ENCODE data around the gene SUGCT. TPM values are rescaled to one million over a fixed set of nuclear protein-coding genes. Genes with fewer than 3 reads are reported as not detected.

Gene SUGCT
- total RNA-seq, 1 experiment from 2014 or later: 5.4 TPM

- no peak overlapping the region for H2AK5ac ChIP-seq (ENCODE audit: insufficient read length, low read length)
- no peaks in the 10 kb centered on the region for H3K4me1 Mint-ChIP-seq
- no peak overlapping the region for H3K27ac ChIP-seq (ENCODE audit: insufficient read length, low read depth, low read length)
- DNase-seq: no peak
- WGBS (ENCODE audit: extremely low coverage, insufficient read length, low lambda C conversion rate): no CpG with 5 or more reads among the region's 6 CpGs
- H3K23ac ChIP-seq (ENCODE audit: insufficient read length, low read depth, low read length): no peak overlapping the region
- no peak overlapping the region for H3T11ph ChIP-seq (ENCODE audit: low read length)
- no peak overlapping the region for H3K18ac ChIP-seq (ENCODE audit: insufficient read length, low read depth, low read length)
- no peak overlapping the region for H3K56ac ChIP-seq (ENCODE audit: insufficient read length, low read depth, low read length)
- H3K9me3 ChIP-seq (ENCODE audit: control insufficient read depth, low read depth, low read length): no peaks in the 10 kb centered on the region
- no peak overlapping the region for H2BK12ac ChIP-seq (ENCODE audit: insufficient read length, low read depth, low read length)
- H3K79me1 ChIP-seq (ENCODE audit: insufficient read depth, low read depth, low read length, poor library complexity, severe bottlenecking): no peaks in the 10 kb centered on the region
- no peak overlapping the region for H3K4me3 Mint-ChIP-seq
- no peaks in the 10 kb centered on the region for H4K20me1 ChIP-seq (ENCODE audit: control insufficient read depth, insufficient read depth, insufficient read length)
- no peak for TF ChIP-seq CTCF (conservative IDR thresholded peaks at IDR 0.05)
- H3K27ac Mint-ChIP-seq: no peak overlapping the region
- no peak overlapping the region for H2BK120ac ChIP-seq (ENCODE audit: low read depth, low read length, poor library complexity, severe bottlenecking)
- H2BK20ac ChIP-seq (ENCODE audit: low read depth, low read length, poor library complexity, severe bottlenecking): no peak overlapping the region
- H3K14ac ChIP-seq (ENCODE audit: insufficient read depth, low read length): no peak overlapping the region
- no peak overlapping the region for H3K9ac ChIP-seq (ENCODE audit: extremely low read depth, insufficient read length, low read length)
- no peaks in the 10 kb centered on the region for H3K36me3 Mint-ChIP-seq (ENCODE audit: insufficient read depth in 1 of 3, low read depth in 3 of 3)
- H4K8ac ChIP-seq (replicated peaks; ENCODE audit: insufficient read length, low read depth, low read length): no peak overlapping the region
- no peaks in the 10 kb centered on the region for H3K27me3 Mint-ChIP-seq (ENCODE audit: low read depth)
- no peak overlapping the region for H3K4ac ChIP-seq (ENCODE audit: low read depth, low read length)
- H2AFZ ChIP-seq (ENCODE audit: low read length): no peak overlapping the region
- H2BK15ac ChIP-seq (ENCODE audit: low read depth, low read length): no peak overlapping the region
- no peaks in the 10 kb centered on the region for H3K79me2 ChIP-seq (ENCODE audit: insufficient read depth, low read length)
- H3K27me3 ChIP-seq (ENCODE audit: insufficient read depth, low read length): no peaks in the 10 kb centered on the region
- no peak overlapping the region for H2BK5ac ChIP-seq (ENCODE audit: insufficient read length, low read length)
- no peaks in the 10 kb centered on the region for H3K23me2 ChIP-seq (ENCODE audit: insufficient read length, low read depth, low read length, poor library complexity, severe bottlenecking)
- H4K5ac ChIP-seq (ENCODE audit: insufficient read length, low read depth, low read length): no peak overlapping the region
- no peaks in the 10 kb centered on the region for H3K4me1 ChIP-seq (ENCODE audit: insufficient read depth, low read length)
- no peaks in the 10 kb centered on the region for H3K9me3 Mint-ChIP-seq
- no peak overlapping the region for H4K91ac ChIP-seq (ENCODE audit: insufficient read length, low read depth, low read length)
- no peak overlapping the region for H3K4me2 ChIP-seq (ENCODE audit: insufficient read depth, insufficient read length, low read length)
Observed at GRCh38 chr7:40470091-40470592, 335.3 kb downstream of the SUGCT start.
